Kidney (tissue), 14 donors: Measurements from ENCODE around the gene MAP3K21. TPM values are rescaled to one million over a fixed set of nuclear protein-coding genes. Genes with fewer than 3 reads are reported as not detected.

Experiments used
- DNase-seq, 5 donors: peaks; one replicate each; pipeline ENCODE4 v3.0.0-alpha.2; 2013 to 2020
- FAIRE-seq: peaks from 2 replicates; lab custom pipeline; 2012; peaks lifted over from hg19 to GRCh38; lab: Jason Lieb, UNC
- H3K27ac ChIP-seq, 2 donors: one replicate each; pipeline ENCODE4 v1.7.0; 2013; ENCODE audit warnings: low read depth in 2 of 2, low read length in 2 of 2, inconsistent platforms in 1 of 2
- H3K27me3 ChIP-seq: one replicate; pipeline ENCODE4 v1.7.1; 2013; ENCODE audit warnings: low read length, inconsistent platforms; ENCODE audit not compliant: control insufficient read depth, insufficient read depth
- H3K36me3 ChIP-seq, 3 donors: one replicate each; pipeline versions ENCODE4 v1.7.0 to v1.7.1; 2013; ENCODE audit warnings: low read length in 3 of 3, control low read depth in 1 of 3, inconsistent platforms in 1 of 3; ENCODE audit not compliant: insufficient read depth in 3 of 3, control insufficient read depth in 2 of 3
- H3K4me1 ChIP-seq, 3 donors: one replicate each; pipeline versions ENCODE4 v1.7.0 to v1.7.1; 2013; ENCODE audit warnings: low read length in 3 of 3, inconsistent platforms in 1 of 3, low read depth in 1 of 3; ENCODE audit not compliant: control insufficient read depth in 2 of 3, insufficient read depth in 2 of 3
- H3K4me3 ChIP-seq, 3 donors: one replicate each; pipeline versions ENCODE4 v1.7.0 to v1.8.1; 2013; ENCODE audit warnings: low read length in 3 of 3, control low read depth in 1 of 3, inconsistent platforms in 1 of 3
- H3K9ac ChIP-seq, 3 donors: one replicate each; pipeline versions ENCODE4 v1.7.0 to v1.7.1; 2013; ENCODE audit warnings: low read length in 3 of 3, control low read depth in 1 of 3, inconsistent platforms in 1 of 3
- H3K9me3 ChIP-seq, 3 donors: one replicate each; pipeline versions ENCODE4 v1.7.0 to v1.7.1; 2013; ENCODE audit warnings: low read length in 3 of 3, control low read depth in 1 of 3, inconsistent platforms in 1 of 3; ENCODE audit not compliant: control insufficient read depth in 2 of 3, insufficient read depth in 1 of 3
- intact Hi-C: fragments of 100-400 bp; cut with DNase I; formaldehyde crosslinking; loops from one replicate; pipeline ENCODE4 v1.11.1; 2022
- polyA plus RNA-seq: library from polyadenylated mRNA; stranded (reverse); fragments of 350-450 nt; fragmentation: Illumina TruSeq; extraction: RNeasy Lipid Tissue Mini Kit (QIAGEN cat#74804); gene quantifications from one replicate; pipeline ENCODE4 v1.2.3, GENCODE V29; 2014; ENCODE audit warnings: low read depth, low replicate concordance; ENCODE audit not compliant: insufficient read depth
- total RNA-seq: library from RNA; stranded (reverse); fragmentation: NEBNext Ultra II Directional; extraction: Animal tissue kit (Norgen Biotek cat#: 25700); gene quantifications from one replicate; pipeline ENCODE4 v1.2.1, GENCODE V29; 2021
- TF ChIP-seq, protein P1 (sequence below): IDR thresholded peaks from 3 replicates; pipeline ENCODE4 v1.5.1; 2012; ENCODE audit warnings: mild to moderate bottlenecking, moderate library complexity, borderline replicate concordance; ENCODE audit not compliant: insufficient read depth; ENCODE audit errors: extremely low read depth
- donor health status: control.
- donor health status: control.
- donor health status: control.
- donor health status: control.
- donor health status: control.
- donor health status: DM: yes; HTN: yes; CAD: no.
- donor health status: Normal renal cell carcinoma (clear cell type).

MAP3K21 gene
- total and polyA plus RNA-seq, 2 donors from 2014 or later: 7.4 to 21.6 TPM

DNA sequence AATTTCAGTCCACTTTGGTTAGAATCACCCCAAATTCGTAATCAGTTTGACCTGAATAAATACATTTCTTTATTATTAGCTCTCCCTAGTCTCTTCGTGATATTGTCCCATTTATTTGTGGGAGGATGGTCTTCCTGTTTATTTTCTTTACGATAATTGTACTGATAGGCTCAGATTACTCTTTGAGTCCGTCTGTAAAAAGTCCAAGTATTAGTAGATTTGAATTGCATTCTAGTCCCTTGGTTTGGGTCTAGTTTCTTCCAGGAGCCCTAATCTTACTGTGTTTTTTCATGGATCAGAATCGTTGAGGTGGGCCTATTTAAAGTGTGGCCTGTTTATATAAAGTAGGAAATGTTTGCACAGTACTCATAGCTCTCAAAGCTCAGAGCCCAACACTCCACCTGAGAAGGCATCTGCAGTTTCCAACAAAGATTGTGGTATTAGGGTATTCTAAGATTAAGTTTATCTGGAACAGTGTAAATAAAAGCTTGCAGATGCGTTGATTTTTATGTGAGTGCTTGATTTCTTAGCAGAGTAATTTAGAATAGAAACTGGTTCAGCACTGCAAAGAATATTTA, 33.1 kb downstream of the MAP3K21 start:
- intact Hi-C loops: no loop called here
- H3K9ac ChIP-seq: no peak overlapping the region
- no peak overlapping the region for H3K4me3 ChIP-seq
- peak overlapping the region; percentile 47 to 65 for H3K27ac ChIP-seq
- H3K9me3 ChIP-seq: no peaks in the 10 kb centered on the region
- H3K4me1 ChIP-seq: peaks cover 3 to 36% (median 7%) of the 10 kb centered on the region in 3 donors
- FAIRE-seq (no peak), DNase-seq (no peak)
- H3K27me3 ChIP-seq: no peaks in the 10 kb centered on the region
- H3K36me3 ChIP-seq: peaks cover 0 to 4% (median 0%) of the 10 kb centered on the region in 3 donors
- TF ChIP-seq, protein P1, sequence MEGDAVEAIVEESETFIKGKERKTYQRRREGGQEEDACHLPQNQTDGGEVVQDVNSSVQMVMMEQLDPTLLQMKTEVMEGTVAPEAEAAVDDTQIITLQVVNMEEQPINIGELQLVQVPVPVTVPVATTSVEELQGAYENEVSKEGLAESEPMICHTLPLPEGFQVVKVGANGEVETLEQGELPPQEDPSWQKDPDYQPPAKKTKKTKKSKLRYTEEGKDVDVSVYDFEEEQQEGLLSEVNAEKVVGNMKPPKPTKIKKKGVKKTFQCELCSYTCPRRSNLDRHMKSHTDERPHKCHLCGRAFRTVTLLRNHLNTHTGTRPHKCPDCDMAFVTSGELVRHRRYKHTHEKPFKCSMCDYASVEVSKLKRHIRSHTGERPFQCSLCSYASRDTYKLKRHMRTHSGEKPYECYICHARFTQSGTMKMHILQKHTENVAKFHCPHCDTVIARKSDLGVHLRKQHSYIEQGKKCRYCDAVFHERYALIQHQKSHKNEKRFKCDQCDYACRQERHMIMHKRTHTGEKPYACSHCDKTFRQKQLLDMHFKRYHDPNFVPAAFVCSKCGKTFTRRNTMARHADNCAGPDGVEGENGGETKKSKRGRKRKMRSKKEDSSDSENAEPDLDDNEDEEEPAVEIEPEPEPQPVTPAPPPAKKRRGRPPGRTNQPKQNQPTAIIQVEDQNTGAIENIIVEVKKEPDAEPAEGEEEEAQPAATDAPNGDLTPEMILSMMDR: no peak

DNA sequence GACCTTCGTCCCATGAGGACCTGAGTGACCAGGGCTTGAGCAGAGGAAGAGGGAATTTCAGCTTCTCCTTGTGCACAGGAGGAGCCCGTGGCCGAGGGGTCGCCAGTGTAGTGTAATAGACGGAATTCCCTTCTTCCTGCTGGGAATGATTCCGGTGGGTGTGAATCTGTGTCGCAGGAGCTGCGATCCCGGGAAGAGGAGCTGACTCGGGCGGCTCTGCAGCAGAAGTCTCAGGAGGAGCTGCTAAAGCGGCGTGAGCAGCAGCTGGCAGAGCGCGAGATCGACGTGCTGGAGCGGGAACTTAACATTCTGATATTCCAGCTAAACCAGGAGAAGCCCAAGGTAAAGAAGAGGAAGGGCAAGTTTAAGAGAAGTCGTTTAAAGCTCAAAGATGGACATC, 34.4 kb downstream of the MAP3K21 start:
- H3K9ac ChIP-seq: peak overlapping the region in 1 of 3 donors; percentile 5
- no peaks in the 10 kb centered on the region for H3K9me3 ChIP-seq
- no peaks in the 10 kb centered on the region for H3K27me3 ChIP-seq
- DNase-seq: peak in 2 of 5 donors; percentile 29 to 36
- H3K4me1 ChIP-seq: peaks cover 3 to 44% (median 7%) of the 10 kb centered on the region in 3 donors
- TF ChIP-seq, protein P1: no peak
- H3K4me3 ChIP-seq: peak overlapping the region in 1 of 3 donors; percentile 1
- FAIRE-seq: no peak
- H3K36me3 ChIP-seq: no peaks in the 10 kb centered on the region
- intact Hi-C loops: no loop called here
- no peak overlapping the region for H3K27ac ChIP-seq

- TF ChIP-seq, protein P1: no peak
- no peak for FAIRE-seq
Observed at GRCh38 chr1:233362743-233363142, 35.2 kb downstream of the MAP3K21 start.

More at GRCh38 chr1:233362743-233363142, 35.2 kb downstream of the MAP3K21 start:
- Histone ChIP-seq H3K9me3 (no peaks in the 10 kb centered on the region), H3K9ac (no peak overlapping the region), H3K27ac (no peak overlapping the region), H3K36me3 (no peaks in the 10 kb centered on the region), H3K27me3 (no peaks in the 10 kb centered on the region), H3K4me3 (no peak overlapping the region), H3K4me1 (peaks cover 3 to 44% (median 9%) of the 10 kb centered on the region in 3 donors)
- no peak for DNase-seq
- intact Hi-C loops: no loop called here
